HepG2 (cell line): Measurements from ENCODE around the gene WWC2. TPM values are rescaled to one million over a fixed set of nuclear protein-coding genes. Genes with fewer than 3 reads are reported as not detected.

Experiments
- ELF1 ChIP-seq: sonication (generic); formaldehyde crosslinking; IDR thresholded peaks from 2 replicates; pipeline ENCODE4 v1.4.0; 2020; ENCODE audit warnings: missing genetic modification reagents
- HOXA5 ChIP-seq: sonication (generic); formaldehyde crosslinking; IDR thresholded peaks from 2 replicates; pipeline ENCODE4 v1.4.0; 2020; ENCODE audit warnings: missing genetic modification reagents
- KLF13 ChIP-seq: sonication (generic); formaldehyde crosslinking; IDR thresholded peaks from 2 replicates; pipeline ENCODE4 v1.4.0; 2020; ENCODE audit warnings: mild to moderate bottlenecking, missing genetic modification reagents
- ZBTB20 ChIP-seq: sonication (generic); formaldehyde crosslinking; IDR thresholded peaks from 2 replicates; pipeline ENCODE4 v1.8.1; 2023; ENCODE audit warnings: missing genetic modification reagents, low read depth, mild to moderate bottlenecking, borderline replicate concordance
- ZKSCAN5 ChIP-seq: sonication (generic); formaldehyde crosslinking; IDR thresholded peaks from 2 replicates; pipeline ENCODE4 v1.5.1; 2020; ENCODE audit warnings: mild to moderate bottlenecking, missing genetic modification reagents
- ZNF343 ChIP-seq: sonication (generic); formaldehyde crosslinking; IDR thresholded peaks from 2 replicates; pipeline ENCODE4 v1.4.0; 2020; ENCODE audit warnings: mild to moderate bottlenecking, missing genetic modification reagents
- ZNF766 ChIP-seq: sonication (generic); formaldehyde crosslinking; IDR thresholded peaks from 2 replicates; pipeline ENCODE4 v1.5.0; 2020; ENCODE audit warnings: missing genetic modification reagents, borderline replicate concordance
- ZNF792 ChIP-seq: IDR thresholded peaks from 2 replicates; pipeline ENCODE4 v1.6.1; 2016
- polyA plus RNA-seq, 8 experiments: library from polyadenylated mRNA; depleted of rRNA in 3 of 8; stranded (reverse) in 7 of 8; unstranded in 1 of 8; fragments of >200 nt; fragmentation: Illumina TruSeq in 4 of 8; extraction: Trizol in 4 of 8; gene quantifications; 2 replicates each; pipeline versions ENCODE4 v1.2.1 to v1.2.3, GENCODE V29; 2011 to 2016; ENCODE audit warnings: low read depth in 4 of 8, missing spikeins in 1 of 8, mixed read lengths in 1 of 8; ENCODE audit not compliant: insufficient read depth in 1 of 8
- total RNA-seq, 5 experiments: library from RNA; depleted of rRNA; stranded (reverse); fragments of >200 nt; fragmentation: Illumina TruSeq; extraction: Trizol; gene quantifications; 2 replicates each; pipeline ENCODE4 v1.2.3, GENCODE V29; 2016; ENCODE audit warnings: low read depth in 1 of 5
- TF ChIP-seq, protein P1 (sequence below): sonication (generic); formaldehyde crosslinking; IDR thresholded peaks from 2 replicates; pipeline ENCODE4 v1.4.0; 2020; ENCODE audit warnings: mild to moderate bottlenecking, missing genetic modification reagents
- TF ChIP-seq, protein P2 (sequence below): sonication (generic); formaldehyde crosslinking; IDR thresholded peaks from 2 replicates; pipeline ENCODE4 v1.8.0; 2022; ENCODE audit warnings: mild to moderate bottlenecking, missing genetic modification reagents
- TF ChIP-seq, protein P3 (sequence below): sonication (generic); formaldehyde crosslinking; IDR thresholded peaks from 2 replicates; pipeline ENCODE4 v1.4.0; 2020; ENCODE audit warnings: missing genetic modification reagents, mild to moderate bottlenecking, borderline replicate concordance
- TF ChIP-seq, protein P4 (sequence below): sonication (generic); formaldehyde crosslinking; IDR thresholded peaks from 2 replicates; pipeline ENCODE4 v1.8.1; 2022; ENCODE audit warnings: mild to moderate bottlenecking, missing genetic modification reagents
- TF ChIP-seq, protein P5 (sequence below): sonication (generic); formaldehyde crosslinking; IDR thresholded peaks from 2 replicates; pipeline ENCODE4 v1.4.0; 2020; ENCODE audit warnings: missing genetic modification reagents, mild to moderate bottlenecking, borderline replicate concordance
- TF ChIP-seq, protein P6 (sequence below): sonication (generic); formaldehyde crosslinking; IDR thresholded peaks from 2 replicates; pipeline ENCODE4 v1.8.0; 2023; ENCODE audit warnings: mild to moderate bottlenecking, missing genetic modification reagents

WWC2 gene
- total and polyA plus RNA-seq, 2 of the 13 experiments (the other 11 are each of a cell fraction or from before 2014, with no cell fraction given), result 40.0 to 50.1 TPM

DNA sequence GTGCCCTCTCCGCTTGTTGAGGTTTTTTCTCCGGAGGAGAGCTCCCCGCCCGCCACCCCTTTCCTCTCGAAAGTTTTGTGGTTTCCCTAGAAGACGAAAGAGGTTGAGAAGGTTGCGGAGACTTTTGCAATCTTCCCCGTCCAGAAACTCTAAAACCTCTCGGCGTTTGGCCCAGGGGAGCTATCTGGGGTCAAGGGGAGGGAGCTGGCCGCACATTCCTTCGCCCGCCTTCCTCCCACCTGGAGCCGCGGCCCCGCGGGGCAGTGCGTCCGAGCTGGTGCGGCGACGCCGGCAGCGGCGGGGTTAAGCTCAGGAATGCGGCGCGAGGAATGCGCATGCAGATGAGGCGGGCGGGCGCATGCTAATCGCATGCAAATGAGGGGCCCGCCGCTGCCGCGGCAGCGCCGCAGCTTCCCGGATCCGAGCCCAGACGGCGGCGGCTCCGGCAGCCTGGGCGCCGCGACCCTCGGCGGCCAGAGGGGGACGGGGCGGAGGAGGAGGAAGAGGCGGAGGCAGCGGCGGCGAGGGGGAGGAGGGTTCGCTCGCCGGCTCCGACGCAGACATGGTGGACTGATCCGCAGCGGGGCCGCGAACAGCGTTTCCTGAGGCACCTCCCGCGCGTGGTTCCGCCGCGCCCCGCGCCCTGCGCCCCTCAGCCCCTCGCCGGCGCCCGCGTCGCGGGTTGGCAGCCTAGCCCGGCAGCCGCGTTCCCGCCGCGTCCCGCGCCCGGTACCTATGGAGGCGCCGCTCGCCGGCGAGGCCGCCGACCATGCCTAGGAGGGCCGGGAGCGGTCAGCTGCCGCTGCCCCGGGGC is at the start of gene WWC2 (continued):
- TF ChIP-seq, protein P1, sequence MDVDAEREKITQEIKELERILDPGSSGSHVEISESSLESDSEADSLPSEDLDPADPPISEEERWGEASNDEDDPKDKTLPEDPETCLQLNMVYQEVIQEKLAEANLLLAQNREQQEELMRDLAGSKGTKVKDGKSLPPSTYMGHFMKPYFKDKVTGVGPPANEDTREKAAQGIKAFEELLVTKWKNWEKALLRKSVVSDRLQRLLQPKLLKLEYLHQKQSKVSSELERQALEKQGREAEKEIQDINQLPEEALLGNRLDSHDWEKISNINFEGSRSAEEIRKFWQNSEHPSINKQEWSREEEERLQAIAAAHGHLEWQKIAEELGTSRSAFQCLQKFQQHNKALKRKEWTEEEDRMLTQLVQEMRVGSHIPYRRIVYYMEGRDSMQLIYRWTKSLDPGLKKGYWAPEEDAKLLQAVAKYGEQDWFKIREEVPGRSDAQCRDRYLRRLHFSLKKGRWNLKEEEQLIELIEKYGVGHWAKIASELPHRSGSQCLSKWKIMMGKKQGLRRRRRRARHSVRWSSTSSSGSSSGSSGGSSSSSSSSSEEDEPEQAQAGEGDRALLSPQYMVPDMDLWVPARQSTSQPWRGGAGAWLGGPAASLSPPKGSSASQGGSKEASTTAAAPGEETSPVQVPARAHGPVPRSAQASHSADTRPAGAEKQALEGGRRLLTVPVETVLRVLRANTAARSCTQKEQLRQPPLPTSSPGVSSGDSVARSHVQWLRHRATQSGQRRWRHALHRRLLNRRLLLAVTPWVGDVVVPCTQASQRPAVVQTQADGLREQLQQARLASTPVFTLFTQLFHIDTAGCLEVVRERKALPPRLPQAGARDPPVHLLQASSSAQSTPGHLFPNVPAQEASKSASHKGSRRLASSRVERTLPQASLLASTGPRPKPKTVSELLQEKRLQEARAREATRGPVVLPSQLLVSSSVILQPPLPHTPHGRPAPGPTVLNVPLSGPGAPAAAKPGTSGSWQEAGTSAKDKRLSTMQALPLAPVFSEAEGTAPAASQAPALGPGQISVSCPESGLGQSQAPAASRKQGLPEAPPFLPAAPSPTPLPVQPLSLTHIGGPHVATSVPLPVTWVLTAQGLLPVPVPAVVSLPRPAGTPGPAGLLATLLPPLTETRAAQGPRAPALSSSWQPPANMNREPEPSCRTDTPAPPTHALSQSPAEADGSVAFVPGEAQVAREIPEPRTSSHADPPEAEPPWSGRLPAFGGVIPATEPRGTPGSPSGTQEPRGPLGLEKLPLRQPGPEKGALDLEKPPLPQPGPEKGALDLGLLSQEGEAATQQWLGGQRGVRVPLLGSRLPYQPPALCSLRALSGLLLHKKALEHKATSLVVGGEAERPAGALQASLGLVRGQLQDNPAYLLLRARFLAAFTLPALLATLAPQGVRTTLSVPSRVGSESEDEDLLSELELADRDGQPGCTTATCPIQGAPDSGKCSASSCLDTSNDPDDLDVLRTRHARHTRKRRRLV (CRISPR knock-in tag), result peak; percentile 98
- peak; percentile 35; the same call in 1 of the 2 replicates for TF ChIP-seq ZNF343
- TF ChIP-seq, protein P2, sequence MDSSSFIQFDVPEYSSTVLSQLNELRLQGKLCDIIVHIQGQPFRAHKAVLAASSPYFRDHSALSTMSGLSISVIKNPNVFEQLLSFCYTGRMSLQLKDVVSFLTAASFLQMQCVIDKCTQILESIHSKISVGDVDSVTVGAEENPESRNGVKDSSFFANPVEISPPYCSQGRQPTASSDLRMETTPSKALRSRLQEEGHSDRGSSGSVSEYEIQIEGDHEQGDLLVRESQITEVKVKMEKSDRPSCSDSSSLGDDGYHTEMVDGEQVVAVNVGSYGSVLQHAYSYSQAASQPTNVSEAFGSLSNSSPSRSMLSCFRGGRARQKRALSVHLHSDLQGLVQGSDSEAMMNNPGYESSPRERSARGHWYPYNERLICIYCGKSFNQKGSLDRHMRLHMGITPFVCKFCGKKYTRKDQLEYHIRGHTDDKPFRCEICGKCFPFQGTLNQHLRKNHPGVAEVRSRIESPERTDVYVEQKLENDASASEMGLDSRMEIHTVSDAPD (CRISPR knock-in tag), result peak; percentile 75
- TF ChIP-seq, protein P3, sequence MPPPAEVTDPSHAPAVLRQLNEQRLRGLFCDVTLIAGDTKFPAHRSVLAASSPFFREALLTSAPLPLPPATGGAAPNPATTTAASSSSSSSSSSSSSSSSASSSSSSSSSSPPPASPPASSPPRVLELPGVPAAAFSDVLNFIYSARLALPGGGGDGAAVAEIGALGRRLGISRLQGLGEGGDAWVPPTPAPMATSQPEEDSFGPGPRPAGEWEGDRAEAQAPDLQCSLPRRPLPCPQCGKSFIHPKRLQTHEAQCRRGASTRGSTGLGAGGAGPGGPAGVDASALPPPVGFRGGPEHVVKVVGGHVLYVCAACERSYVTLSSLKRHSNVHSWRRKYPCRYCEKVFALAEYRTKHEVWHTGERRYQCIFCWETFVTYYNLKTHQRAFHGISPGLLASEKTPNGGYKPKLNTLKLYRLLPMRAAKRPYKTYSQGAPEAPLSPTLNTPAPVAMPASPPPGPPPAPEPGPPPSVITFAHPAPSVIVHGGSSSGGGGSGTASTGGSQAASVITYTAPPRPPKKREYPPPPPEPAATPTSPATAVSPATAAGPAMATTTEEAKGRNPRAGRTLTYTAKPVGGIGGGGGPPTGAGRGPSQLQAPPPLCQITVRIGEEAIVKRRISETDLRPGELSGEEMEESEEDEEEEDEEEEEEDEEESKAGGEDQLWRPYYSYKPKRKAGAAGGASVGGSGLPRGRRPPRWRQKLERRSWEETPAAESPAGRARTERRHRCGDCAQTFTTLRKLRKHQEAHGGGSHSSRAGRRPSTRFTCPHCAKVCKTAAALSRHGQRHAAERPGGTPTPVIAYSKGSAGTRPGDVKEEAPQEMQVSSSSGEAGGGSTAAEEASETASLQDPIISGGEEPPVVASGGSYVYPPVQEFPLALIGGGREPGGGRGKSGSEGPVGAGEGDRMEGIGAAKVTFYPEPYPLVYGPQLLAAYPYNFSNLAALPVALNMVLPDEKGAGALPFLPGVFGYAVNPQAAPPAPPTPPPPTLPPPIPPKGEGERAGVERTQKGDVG (CRISPR knock-in tag), result peak; percentile 77; the same call in 1 of the 2 replicates
- TF ChIP-seq, protein P4, sequence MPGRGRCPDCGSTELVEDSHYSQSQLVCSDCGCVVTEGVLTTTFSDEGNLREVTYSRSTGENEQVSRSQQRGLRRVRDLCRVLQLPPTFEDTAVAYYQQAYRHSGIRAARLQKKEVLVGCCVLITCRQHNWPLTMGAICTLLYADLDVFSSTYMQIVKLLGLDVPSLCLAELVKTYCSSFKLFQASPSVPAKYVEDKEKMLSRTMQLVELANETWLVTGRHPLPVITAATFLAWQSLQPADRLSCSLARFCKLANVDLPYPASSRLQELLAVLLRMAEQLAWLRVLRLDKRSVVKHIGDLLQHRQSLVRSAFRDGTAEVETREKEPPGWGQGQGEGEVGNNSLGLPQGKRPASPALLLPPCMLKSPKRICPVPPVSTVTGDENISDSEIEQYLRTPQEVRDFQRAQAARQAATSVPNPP, result peak; percentile 86; the same call in 1 of the 2 replicates
- no peak for TF ChIP-seq ZKSCAN5
- TF ChIP-seq, protein P5, sequence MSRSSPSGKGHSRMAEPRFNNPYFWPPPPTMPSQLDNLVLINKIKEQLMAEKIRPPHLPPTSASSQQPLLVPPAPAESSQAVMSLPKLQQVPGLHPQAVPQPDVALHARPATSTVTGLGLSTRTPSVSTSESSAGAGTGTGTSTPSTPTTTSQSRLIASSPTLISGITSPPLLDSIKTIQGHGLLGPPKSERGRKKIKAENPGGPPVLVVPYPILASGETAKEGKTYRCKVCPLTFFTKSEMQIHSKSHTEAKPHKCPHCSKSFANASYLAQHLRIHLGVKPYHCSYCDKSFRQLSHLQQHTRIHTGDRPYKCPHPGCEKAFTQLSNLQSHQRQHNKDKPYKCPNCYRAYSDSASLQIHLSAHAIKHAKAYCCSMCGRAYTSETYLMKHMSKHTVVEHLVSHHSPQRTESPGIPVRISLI, result peak; percentile 67; the same call in 1 of the 2 replicates
- TF ChIP-seq, protein P6, sequence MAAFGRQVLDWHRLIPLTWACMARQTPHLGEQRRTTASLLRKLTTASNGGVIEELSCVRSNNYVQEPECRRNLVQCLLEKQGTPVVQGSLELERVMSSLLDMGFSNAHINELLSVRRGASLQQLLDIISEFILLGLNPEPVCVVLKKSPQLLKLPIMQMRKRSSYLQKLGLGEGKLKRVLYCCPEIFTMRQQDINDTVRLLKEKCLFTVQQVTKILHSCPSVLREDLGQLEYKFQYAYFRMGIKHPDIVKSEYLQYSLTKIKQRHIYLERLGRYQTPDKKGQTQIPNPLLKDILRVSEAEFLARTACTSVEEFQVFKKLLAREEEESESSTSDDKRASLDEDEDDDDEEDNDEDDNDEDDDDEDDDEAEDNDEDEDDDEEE (CRISPR knock-in tag), result peak; percentile 16; the same call in 1 of the 2 replicates
- peak; percentile 21; the same call in 1 of the 2 replicates for TF ChIP-seq HOXA5 (CRISPR knock-in tag)
- TF ChIP-seq ZNF792 (CRISPR knock-in tag), result peak; percentile 69
- TF ChIP-seq ZNF766 (CRISPR knock-in tag), result 0 out of 2 replicates have a peak, but pooled peaks have one; percentile 47
- TF ChIP-seq ELF1 (CRISPR knock-in tag), result 0 out of 2 replicates have a peak, but pooled peaks have one; percentile 14
- peak; percentile 48; the same call in 1 of the 2 replicates for TF ChIP-seq ZBTB20 (CRISPR knock-in tag)
- TF ChIP-seq KLF13, result peak; percentile 61; the same call in 1 of the 2 replicates
